HG02970 (cell line): Measurements from ENCODE around the gene ZFHX3.

Experiments
- ATAC-seq: cut with Tn5 transposase; IDR thresholded peaks from one replicate; pipeline ENCODE4 v1.9.1; 2021; ENCODE audit warnings: mild to moderate bottlenecking, moderate library complexity, moderate number of reproducible peaks; ENCODE audit not compliant: unreplicated experiment, low FRiP score

The ZFHX3 gene

DNA sequence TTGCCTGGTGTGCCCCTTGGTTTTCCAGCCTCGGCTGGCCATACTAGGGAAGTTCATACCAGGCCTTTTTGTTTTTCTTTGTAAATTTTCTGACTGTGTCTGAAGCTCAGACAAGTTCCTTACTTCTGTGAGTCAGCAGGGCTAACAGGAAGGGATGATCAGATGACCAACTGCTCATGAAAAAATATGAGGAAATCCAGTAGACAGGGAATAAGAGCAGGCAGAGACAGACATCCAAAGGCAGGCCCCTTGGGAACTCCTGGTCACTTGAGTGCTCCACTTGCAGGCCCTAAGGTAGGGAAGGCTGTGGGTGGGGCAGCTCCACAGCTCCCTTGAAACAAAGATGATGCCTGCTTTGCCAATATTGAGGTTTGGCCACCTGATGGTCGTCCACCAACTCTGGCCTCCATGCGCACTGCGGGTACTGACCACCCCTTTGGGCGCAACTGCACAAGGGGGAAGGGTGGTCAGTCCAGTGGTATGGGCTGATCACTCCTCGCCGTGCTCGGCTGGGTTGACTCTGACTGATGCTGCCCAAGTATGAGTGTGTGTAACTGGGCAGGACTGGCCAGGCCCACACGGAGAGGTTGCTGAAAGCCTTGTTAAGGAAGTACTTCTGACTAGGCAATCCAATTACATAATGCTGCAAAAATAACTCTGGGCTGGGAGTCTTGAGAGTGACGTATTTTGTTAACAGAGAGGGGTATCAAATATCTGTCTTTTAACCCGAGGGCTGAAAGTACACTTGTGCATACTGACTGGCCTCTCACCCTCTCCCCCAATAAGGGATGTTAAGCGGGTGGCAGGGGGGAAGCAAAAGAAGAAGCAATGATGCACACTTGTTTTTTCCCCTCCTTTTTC, 20.8 kb upstream of the ZFHX3 start:
- ATAC-seq, result no peak

DNA sequence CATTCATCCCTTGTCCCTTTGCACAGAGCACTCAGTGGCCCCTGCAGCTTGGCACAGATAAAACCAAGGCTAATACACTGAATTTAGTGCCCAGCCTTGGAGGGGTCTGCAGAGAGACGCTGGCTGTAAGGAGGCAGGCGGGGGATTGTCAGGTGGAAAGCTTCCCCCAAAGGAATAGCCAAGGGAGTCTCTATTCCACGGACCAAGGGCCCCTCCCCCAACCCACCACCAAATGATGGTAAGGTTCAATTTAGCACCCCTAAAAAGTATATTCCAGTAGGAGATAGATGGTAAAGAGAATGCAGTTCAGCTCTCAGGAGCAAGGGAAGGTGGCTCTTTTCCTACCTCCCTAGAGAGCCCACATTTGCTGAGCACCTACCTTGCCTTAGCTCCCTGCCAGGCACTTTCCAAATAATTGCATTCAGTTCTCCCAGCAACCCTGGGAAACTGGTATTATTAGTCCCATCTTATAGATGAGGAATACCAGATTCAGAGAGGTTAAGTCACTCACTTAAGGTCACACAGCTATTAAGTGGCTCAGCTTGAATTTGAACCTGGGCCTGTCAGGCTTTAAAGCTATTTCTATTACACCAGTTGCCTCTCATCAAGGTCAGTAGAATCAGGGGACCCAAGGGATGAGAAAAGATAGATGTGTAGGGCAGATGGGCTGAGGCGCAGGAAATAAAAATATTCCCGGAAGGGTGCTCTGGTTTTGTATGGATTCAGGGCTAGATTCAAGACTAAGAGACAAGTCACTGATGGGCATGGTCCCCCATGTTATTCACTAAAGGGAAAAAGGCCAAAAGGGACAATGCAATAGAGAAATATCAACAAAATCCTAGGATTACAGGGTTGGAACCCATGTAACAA, 20.0 kb upstream of the ZFHX3 start:
- no peak for ATAC-seq

DNA sequence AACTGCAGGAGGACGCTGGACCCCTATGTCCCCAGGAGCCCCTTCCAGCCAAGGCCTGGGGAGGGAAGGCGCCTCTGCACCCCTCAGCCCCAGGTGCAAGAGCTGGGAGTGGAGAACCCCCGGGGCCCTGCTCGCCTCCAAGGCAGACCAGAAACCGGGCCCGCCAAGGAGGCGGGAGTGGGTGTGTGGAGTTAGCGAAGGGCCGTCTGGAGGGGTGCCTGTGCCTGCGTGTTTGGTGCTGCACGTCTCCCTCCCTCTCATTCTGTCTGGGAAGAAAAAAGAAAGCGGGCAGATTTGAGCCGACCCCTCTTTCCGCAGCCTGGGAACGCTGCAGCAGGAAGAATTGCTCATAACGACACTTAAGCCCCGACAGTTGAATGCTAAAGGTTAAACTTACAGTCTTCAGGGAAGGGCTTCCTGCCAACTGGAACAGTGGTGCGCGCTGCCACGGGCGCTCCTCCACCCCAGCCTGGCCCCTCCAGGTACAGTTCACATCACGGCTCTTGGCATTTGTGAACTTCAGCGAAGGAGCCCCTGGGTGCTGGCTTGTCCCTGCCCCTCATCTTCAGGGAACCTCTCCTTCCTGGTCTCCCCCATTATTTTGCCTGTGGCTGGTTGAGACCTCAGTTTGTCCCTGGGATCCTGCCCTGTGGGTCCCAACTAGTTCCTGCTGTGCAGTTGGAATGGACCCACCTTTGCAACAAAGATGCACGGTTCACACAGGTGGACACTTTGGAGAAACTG, 19.2 kb upstream of the ZFHX3 start:
- ATAC-seq, result no peak

DNA sequence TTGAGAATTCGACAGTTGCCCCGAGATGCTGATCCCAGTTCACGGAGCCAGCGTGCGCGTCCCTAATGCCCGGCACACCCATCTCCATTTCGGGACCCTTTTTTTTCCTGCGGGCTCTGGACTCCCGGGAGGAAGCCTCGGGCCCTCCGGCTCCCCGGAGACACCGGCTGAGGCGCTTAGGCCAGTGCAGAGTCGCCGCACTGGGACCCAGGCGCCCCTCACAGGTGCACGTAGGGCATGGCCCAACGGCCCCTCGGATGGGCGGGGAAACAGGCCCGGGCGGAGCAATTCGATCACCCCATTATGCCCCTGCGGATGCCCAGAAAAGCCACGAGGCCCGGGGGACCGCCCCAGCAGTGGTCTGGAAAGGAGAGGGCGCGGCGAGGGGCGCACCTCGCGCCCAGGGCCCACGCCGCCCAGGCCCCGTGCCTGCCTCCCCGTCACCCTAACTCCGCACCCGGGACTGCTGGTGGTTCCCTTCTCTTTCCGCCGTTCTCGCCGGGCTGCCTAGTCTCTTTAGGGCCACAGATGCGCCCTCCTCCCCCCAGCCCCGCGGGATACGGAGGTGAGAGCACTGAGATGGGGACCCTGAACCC, 18.5 kb upstream of the ZFHX3 start:
- ATAC-seq, result no peak

DNA sequence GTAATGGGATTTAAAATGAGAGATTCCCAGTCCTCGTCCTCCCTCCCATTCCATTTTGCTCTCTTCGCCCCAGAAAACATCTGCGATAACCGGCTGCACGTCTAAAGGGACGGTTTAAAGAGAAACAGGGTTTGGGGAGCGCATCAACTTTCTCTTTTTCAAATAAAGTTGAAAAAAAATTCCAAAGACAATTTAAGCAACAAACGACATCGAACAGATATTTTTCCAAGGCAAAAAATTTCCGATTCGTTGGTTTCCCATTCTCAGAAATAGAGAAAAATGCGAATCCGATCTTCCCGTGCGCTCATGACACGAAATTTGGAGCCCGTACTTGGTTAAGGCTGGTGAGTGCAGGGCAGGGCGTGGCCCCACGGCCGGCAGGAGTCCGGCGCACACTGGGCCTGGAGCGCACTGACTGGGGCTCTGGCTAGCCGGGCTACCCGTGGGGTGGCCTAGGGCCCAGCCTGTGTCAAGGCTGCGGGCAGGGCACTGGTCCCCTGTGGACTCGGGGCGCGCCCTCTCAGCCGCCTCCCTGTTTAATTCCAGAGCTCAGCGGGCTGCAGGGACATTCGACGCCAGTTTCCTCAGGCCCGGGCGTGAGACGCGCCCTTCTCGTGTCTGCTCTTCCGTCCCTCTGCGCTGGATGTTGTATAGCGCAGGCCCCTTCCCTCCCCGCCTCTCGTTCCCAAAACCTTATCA, 17.9 kb upstream of the ZFHX3 start:
- no peak for ATAC-seq

DNA sequence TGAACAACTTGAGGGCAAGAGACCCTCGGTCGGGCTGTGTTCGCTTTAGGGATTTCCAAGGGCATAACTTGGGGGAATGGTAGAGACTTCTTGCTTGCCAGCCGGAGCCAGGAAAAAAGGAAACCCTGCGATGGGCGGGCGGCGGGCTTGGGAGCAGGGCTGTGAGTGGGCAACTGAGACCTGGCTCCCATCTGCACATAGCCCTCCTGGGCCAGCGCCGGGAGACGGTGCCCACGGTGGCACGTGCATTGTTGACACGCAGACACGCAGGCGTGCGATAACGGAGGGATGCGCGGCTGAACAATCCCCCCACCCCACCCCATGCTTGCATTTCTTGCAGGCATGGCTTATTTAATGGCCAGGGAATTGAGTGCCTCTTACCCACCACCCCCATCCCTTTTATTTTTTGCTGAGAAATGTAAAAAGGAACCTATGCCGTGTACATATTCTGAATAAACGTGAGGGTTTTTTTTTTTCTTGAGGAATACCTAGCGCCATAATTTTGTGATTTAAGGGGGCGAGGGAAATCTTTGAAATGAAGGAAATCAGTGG, 17.1 kb upstream of the ZFHX3 start:
- ATAC-seq, result no peak

DNA sequence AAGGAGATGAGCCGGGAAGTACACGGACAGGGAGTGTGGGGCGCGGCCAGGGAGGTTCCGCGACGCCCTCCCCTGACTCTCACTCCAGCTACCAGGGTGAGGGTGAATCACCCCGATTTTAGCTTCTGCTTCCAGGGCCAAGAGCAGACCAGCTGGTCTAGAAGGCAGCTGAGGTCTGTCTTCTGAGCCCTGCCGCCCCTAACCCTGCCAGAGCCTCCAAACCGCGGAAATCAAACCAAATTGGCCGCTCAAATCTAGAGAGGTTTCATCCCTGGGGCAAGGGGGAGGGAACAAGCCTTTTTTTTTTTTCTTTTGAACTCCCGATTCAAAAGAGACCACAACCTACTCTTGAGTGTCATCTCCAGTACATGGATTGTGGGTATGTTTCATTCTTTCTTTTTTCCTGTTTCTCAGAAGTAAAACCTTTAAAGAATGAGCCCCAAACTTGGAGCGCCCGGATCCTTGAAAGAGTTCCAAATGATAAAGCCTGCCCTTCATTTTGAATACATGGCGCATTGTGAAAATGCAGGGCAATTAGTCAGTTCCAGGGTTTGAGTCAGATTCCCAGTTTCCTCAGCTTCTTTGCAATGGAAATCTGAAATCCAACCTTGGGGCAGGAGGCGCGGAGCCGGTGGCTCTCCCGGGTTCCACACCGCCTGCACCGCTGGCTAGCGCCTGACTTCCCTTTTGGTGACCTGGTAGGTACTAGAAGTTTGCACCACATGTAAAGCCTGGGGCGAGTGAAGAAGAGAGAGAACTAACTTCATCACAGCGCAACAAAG, 16.5 kb upstream of the ZFHX3 start:
- no peak for ATAC-seq

DNA sequence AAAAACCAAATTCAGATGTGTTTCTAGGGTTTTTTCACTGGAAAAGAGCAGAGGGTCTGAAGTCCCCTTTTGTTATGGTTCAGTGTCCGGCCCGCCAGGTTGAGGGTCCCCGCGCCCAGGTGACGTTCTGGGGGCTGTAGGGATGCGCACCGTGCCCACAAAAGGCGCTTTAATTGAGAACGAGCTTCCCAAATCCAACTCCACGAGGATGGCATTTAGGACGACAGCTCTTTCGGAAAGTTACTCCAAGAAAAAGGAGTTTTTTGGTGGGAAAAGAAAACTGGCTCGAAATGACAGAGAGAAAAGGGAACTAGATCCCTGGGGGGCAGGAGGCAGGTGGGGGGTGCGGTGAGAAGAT, 15.9 kb upstream of the ZFHX3 start:
- ATAC-seq, result no peak

DNA sequence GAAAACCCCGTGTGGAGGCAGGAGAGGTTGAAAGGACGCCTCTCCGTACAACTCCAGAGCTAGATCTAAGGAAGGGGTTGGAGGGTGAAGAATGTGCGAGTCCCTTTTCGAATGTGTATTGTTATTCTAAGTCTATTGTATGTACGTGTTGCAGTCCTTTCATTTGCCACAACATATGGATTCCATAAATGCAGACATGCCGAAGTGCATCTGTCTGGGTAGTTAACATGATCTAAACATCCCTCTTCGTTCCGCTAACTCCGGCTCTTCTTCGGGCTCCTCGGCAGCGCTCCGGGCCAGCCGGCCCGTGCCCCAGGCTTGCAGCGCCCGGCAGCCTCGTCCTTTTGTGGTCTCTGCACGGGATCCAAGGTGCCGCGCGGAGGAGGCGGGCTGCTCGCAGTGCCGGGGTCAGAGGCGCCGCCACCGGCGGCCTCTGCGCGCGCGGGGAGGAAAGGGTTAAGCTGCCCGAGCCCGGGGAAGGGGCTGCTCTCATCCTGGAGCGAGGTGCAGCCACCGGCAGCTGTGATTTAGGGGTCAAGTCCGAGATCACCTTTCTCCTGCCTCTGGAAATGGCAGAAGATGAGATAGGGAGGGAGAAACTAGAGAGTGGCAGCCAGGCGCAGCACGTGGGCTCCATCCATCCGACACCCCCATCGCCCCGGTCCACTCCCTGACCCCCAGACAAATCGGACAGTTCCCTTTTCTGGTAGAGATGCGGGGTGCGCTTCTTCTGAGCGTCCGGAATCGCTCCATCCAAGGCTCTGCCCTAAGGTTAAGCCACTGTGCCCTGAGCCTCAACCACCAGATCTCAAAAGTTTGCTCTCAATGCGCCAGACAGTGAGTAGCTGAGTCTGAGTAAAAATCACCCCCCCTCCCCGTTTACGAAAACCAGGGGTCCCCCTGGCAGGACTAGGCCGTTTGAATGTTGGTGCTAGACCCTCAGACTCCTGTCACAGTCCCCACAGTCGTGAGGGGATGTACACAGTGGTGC, 15.1 kb upstream of the ZFHX3 start:
- ATAC-seq, result no peak

DNA sequence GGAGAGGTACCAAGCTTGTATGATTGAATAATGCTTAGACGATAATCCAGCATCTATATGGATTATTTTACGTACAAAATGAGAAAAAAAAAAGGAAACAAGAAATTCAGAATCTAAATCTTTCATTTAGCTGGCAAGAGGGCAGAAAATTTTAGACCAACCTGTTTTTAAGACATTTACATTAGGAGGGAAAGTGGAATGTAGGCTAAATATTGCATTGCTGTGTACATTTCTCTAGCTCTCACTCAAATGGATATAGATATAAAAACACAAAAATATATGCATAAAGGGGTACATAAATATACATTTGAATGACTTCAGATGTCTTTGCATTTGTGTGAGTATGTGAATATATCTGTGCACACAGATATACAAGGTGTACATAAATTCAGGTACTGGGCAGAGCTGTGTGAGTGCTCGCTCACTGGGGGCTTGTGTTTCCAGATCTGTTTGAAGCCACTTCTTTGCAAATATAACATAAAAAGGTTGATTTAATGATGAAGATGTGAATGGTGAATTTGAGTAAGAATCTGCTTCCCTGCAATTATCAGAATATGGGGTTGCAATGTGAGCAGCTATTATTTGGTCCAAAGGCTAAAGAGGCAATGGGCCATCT, 14.2 kb upstream of the ZFHX3 start:
- ATAC-seq, result no peak

DNA sequence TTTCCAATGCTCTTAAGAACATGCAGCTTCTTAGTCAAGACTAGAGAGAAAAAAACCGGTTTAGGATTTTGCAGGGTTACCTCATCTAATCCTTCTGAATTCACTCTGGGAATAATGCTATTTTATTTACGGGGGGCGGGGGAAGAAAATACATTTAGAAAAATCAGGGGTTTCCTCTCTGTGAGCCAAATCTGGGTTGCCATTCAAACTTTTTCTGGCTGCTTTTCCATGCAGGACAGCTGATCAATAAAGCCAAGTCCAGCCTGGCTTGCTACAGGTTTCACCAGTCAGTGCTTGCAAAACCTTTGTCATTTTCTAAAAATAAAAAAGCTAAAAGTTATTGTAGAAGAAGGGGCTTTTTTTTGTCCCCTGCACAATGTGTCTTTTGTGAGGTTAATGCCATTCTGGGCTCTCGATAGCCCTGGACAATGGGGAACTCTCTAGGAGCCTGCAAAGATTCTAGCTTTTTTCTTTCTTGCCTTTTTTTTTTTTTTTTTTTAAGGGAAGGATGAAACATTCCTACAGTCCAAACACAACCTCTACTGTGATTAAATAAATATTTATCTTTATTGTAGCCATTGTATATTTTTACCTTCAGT, 13.1 kb upstream of the ZFHX3 start:
- ATAC-seq, result no peak

DNA sequence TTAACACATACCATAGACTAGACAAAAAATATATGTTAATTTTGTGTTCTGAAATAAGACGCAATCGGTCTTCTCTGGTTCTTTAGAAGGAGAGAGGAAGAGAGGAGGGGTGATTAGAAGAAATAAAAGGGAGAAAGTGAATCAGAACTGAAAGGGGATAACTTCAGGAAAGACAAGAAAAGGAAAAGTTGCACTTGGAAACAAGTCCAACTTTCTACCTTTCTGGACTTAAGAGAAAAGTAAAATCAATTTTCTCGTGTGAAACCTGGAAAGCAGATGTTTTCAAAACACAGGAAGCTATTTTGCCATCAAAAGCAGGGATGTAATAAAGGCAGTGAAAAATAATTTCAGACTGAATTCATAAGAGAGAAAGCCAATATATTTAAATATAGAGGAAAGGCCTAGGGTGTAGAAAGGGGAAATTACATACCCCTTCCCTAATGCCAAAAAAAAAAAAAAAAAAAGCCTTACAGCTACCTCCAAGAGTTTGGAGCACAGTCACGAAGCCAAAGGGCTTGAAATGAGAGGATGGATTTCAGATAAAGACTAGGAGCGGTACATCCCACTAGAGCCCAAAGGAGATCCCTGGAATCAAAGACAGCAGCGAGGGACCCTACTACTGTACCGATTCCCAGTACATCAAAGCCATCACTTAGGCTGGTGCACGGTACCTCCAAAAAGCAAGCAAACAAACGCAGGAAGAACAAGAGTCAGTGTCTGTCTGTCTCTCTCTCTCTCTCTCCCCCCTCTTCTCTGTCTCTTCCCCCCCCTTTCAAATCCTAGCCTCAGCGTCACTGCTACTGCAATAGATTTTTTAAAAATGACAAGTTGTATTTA, 12.1 kb upstream of the ZFHX3 start:
- ATAC-seq, result no peak

DNA sequence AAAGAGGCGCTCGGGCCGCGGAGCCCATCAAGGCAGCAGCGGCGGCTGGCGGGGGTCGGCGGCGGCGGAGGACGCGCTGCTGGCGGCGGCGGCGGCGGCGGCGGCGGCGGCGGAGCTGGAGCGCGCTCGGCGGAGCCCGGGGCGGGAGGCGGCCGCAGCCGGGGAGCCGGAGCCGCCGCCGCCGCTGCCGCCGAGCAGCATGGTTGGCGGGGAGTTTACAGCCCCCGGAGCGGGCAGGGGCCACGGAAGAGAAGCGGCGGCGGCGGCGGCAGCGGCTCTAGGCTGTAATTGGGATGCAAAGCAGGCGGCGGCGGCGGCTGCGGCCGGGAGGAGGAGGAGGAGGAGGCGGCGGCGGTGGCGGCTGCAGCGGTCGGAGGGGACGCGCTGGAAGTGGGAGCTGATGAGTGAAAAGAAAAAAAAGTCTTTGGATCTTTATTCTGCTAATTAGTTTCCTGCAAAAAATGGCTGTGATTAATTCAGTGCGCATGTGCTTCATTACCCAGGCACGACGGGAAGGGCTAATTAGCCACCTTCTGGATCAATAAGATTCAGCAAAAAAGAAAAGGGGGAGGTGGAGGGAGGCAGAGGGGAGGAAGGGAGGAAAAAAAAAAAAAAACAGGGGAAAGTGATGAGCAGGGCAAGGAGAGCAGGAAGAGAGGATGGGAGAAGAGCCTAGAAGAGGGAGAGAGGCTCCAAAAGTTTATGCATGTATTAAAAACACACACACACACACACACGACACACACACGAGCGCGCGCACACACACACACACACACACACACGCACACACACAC, 10.9 kb upstream of the ZFHX3 start:
- peak; percentile 28 for ATAC-seq

DNA sequence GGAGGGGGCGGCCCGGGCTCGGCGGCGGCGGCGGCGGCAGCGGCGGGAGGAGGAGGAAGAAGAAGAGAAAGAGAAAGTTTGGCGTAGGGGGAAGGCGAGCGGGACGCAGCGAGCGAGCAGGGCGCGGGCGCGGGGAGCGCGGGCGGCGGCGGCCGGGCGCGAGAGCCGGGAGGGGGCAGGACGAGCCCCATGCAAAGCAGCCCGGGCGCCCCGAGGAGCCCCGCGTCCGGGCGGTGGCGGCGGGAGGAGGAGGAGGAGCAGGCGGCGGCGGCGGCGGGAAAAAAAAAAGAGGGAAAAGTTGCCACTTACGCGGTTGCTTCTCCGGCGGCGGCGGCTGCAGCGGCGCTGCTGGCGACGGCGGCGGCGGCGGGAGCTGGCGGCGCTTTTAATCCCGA, 10.3 kb upstream of the ZFHX3 start:
- peak; percentile 77 for ATAC-seq
